MCF 10A (cell line): Measurements from ENCODE around the gene NFKBIL1. TPM values are rescaled to one million over a fixed set of nuclear protein-coding genes. Genes with fewer than 3 reads are reported as not detected.
"Not testable (repeated sequence)": the region's sequence is repeated elsewhere in the genome, so short reads cannot be mapped to it uniquely, and the experiment has no call there.

Experiments
- Bru-seq: library from RNA; stranded (reverse); fragments of 400-500 nt; gene quantifications from one replicate; lab custom pipeline; 2021; lab: Mats Ljungman, UMichigan
- BruChase-seq, 2 experiments: library from RNA; stranded (reverse); fragments of 400-500 nt; gene quantifications; one replicate each; lab custom pipeline; 2021; lab: Mats Ljungman, UMichigan
- BruUV-seq: library from RNA; stranded (reverse); fragments of 400-500 nt; replicated peaks from 2 replicates; lab custom pipeline; 2021; lab: Mats Ljungman, UMichigan
- CTCF ChIA-PET: fragments of 300-600 bp; sonication (Branson Sonifier 250); formaldehyde crosslinking; extraction: SDS; loops from one replicate; lab custom pipeline; 2021; ENCODE audit warnings: antibody characterized with exemption, inconsistent platforms; lab: Yijun Ruan, JAX
- POLR2A ChIA-PET: fragments of 300-600, 350-650 bp; sonication (Branson Sonifier 250); formaldehyde crosslinking; extraction: SDS; loops from one replicate; lab custom pipeline; 2020; ENCODE audit warnings: antibody characterized with exemption, inconsistent platforms; lab: Yijun Ruan, JAX
- DNase-seq: peaks from one replicate; pipeline ENCODE4 v3.0.0-alpha.2; 2018; ENCODE audit not compliant: unreplicated experiment
- H3K27ac Mint-ChIP-seq: one replicate; pipeline ENCODE4 v1.8.0; 2022; ENCODE audit warnings: mild to moderate bottlenecking, low read depth, mixed read lengths; ENCODE audit not compliant: unreplicated experiment
- H3K27me3 Mint-ChIP-seq: one replicate; pipeline ENCODE4 v1.8.0; 2022; ENCODE audit warnings: mixed read lengths; ENCODE audit not compliant: insufficient read depth, unreplicated experiment
- H3K36me3 Mint-ChIP-seq: one replicate; pipeline ENCODE4 v1.8.0; 2022; ENCODE audit warnings: mild to moderate bottlenecking, moderate library complexity, mixed read lengths; ENCODE audit not compliant: insufficient read depth, unreplicated experiment
- H3K4me1 Mint-ChIP-seq: one replicate; pipeline ENCODE4 v1.8.0; 2022; ENCODE audit warnings: mixed read lengths; ENCODE audit not compliant: insufficient read depth, unreplicated experiment
- H3K4me3 Mint-ChIP-seq: one replicate; pipeline ENCODE4 v1.8.0; 2022; ENCODE audit warnings: mild to moderate bottlenecking, moderate library complexity, mixed read lengths; ENCODE audit not compliant: unreplicated experiment
- H3K9me3 Mint-ChIP-seq: one replicate; pipeline ENCODE4 v1.8.0; 2022; ENCODE audit warnings: mixed read lengths; ENCODE audit not compliant: unreplicated experiment
- CTCF ChIP-seq: fragments of 200-600 bp; IDR thresholded peaks from one replicate; pipeline ENCODE4 v1.8.0; 2022; ENCODE audit warnings: antibody characterized with exemption, mild to moderate bottlenecking; ENCODE audit not compliant: unreplicated experiment
- intact Hi-C: fragments of 100-400 bp; cut with micrococcal nuclease; formaldehyde crosslinking; loops from 2 replicates; pipeline ENCODE4 v1.14.1; 2022
- long read RNA-seq: library from polyadenylated mRNA; stranded (forward); transcript quantifications from one replicate; pipeline ENCODE4 v2.0.0, GENCODE V29; 2022
- total RNA-seq: library from RNA; stranded (reverse); gene quantifications from 2 replicates; pipeline ENCODE4 v1.2.3, GENCODE V29; 2022

The NFKBIL1 gene
- total RNA-seq (25.2 and 30.3 TPM in 2 replicates), Bru-seq, nascent RNA (percentile 71 among the genes with signal in this experiment), BruChase-seq, experiment 1, labeled RNA remaining after a 6-hour chase (percentile 68 among the genes with signal in this experiment), BruChase-seq, experiment 2, labeled RNA remaining after a 2-hour chase (percentile 66 among the genes with signal in this experiment)
- long read RNA-seq, transcript NFKBIL1-203 (4 exons, 1,478 nt): major isoform, 17 of 32 reads
- long read RNA-seq, partial matches to known transcripts: 2 of 32 reads
- long read RNA-seq, other reads (novel, unspliced or antisense): 8 of 32 reads

- H3K27ac Mint-ChIP-seq: peak within 1 kb of the TSS; percentile 57
- H3K4me1 Mint-ChIP-seq: peaks cover 18% of the 10 kb centered on the region
- peaks cover 33% of the 10 kb centered on the region for H3K36me3 Mint-ChIP-seq
- H3K9me3 Mint-ChIP-seq: no peaks in the 10 kb centered on the region
- intact Hi-C loops: loop anchor here (1.0 to 10.0 kb wide), 5 partner anchors 35 to 228 kb away; partner anchors contain the start of genes BAG6, LTB and VWA7
- no peak for TF ChIP-seq CTCF
- H3K27me3 Mint-ChIP-seq: no peaks in the 10 kb centered on the region
- ChIA-PET CTCF (interaction anchor here (0.6 to 7.6 kb wide), 13 partner anchors 13 to 656 kb away, joined by 3 to 160 read pairs (median 4); partner anchors contain the start of gene MICB), POLR2A (interaction anchor here (0.6 to 3.1 kb wide), 27 partner anchors 9 to 1772 kb away, joined by 3 to 18 read pairs (median 3); partner anchors contain the start of genes BAG6, C6orf47 and HSPA1B)
- no TSS peak for BruUV-seq
- peak within 1 kb of the TSS; percentile 75 for H3K4me3 Mint-ChIP-seq
- DNase-seq: peak; percentile 96
These were observed at the start of gene NFKBIL1 for GRCh38 chr6:31546958-31547726. Gene NFKBIL1, plus strand, starts transcription at chr6:31547608. Its CDS starts 87 bp downstream, at chr6:31547695.

- H3K27ac Mint-ChIP-seq: no peak overlapping the region
- no peaks in the 10 kb centered on the region for H3K9me3 Mint-ChIP-seq
- no peak for DNase-seq
- BruUV-seq: no TSS peak
- intact Hi-C loops: loop anchor here (1.0 kb wide), 1 partner anchor 43 kb away; no protein-coding TSS in a partner anchor
- peaks cover 5% of the 10 kb centered on the region for H3K36me3 Mint-ChIP-seq
- ChIA-PET POLR2A (interaction anchor here (1.3 to 7.6 kb wide), 3 partner anchors 42 to 165 kb away, joined by 5 to 173 read pairs (median 7); partner anchors contain the start of genes DDX39B, GPANK1 and NFKBIL1), CTCF (no interaction called here)
- no peak for TF ChIP-seq CTCF
- peaks cover 41% of the 10 kb centered on the region for H3K4me1 Mint-ChIP-seq
- no peaks in the 10 kb centered on the region for H3K27me3 Mint-ChIP-seq
- peak overlapping the region; percentile 78 for H3K4me3 Mint-ChIP-seq
These were observed 48.7 kb upstream of the NFKBIL1 start for GRCh38 chr6:31498748-31499147.

GRCh38 chr6:31499648-31500047 lies 47.8 kb upstream of the NFKBIL1 start:
- H3K27ac Mint-ChIP-seq, H3K27me3 Mint-ChIP-seq, DNase-seq, BruUV-seq, intact Hi-C loops, H3K36me3 Mint-ChIP-seq, H3K9me3 Mint-ChIP-seq: not testable (repeated sequence)
- POLR2A ChIA-PET: interaction anchor here (1.3 to 7.6 kb wide), 2 partner anchors 41 to 48 kb away, joined by 5 to 173 read pairs; partner anchors contain the start of genes DDX39B and NFKBIL1
- H3K4me3 Mint-ChIP-seq: peak overlapping the region; percentile 78
- CTCF ChIA-PET: interaction anchor here (0.6 kb wide), 1 partner anchor 47 kb away, joined by 3 read pairs; the partner anchor contains the start of gene ATP6V1G2
- peaks cover 39% of the 10 kb centered on the region for H3K4me1 Mint-ChIP-seq

- CTCF ChIA-PET: no interaction called here
- Mint-ChIP-seq H3K36me3 (peaks cover 12% of the 10 kb centered on the region), H3K27me3 (no peaks in the 10 kb centered on the region), H3K27ac (no peak overlapping the region), H3K9me3 (no peaks in the 10 kb centered on the region), H3K4me3 (no peak overlapping the region), H3K4me1 (peaks cover 16% of the 10 kb centered on the region)
- no peak for DNase-seq
- POLR2A ChIA-PET: interaction anchor here (0.7 to 2.9 kb wide), 4 partner anchors 27 to 39 kb away, joined by 3 to 19 read pairs (median 3); partner anchors contain the start of gene DDX39B
- intact Hi-C loops: no loop called here
- no peak for TF ChIP-seq CTCF
- BruUV-seq: no TSS peak
These were observed 44.8 kb upstream of the NFKBIL1 start for GRCh38 chr6:31502586-31502985.

- POLR2A ChIA-PET, CTCF ChIA-PET, H3K9me3 Mint-ChIP-seq, BruUV-seq, H3K27me3 Mint-ChIP-seq, DNase-seq, H3K4me1 Mint-ChIP-seq, H3K27ac Mint-ChIP-seq, H3K4me3 Mint-ChIP-seq, intact Hi-C loops: not testable (repeated sequence)
- peaks cover 25% of the 10 kb centered on the region for H3K36me3 Mint-ChIP-seq
These were observed 38.4 kb upstream of the NFKBIL1 start for GRCh38 chr6:31509036-31509435.
